Measurements from ENCODE around the gene CDKN2C.

CDKN2C gene

DNA sequence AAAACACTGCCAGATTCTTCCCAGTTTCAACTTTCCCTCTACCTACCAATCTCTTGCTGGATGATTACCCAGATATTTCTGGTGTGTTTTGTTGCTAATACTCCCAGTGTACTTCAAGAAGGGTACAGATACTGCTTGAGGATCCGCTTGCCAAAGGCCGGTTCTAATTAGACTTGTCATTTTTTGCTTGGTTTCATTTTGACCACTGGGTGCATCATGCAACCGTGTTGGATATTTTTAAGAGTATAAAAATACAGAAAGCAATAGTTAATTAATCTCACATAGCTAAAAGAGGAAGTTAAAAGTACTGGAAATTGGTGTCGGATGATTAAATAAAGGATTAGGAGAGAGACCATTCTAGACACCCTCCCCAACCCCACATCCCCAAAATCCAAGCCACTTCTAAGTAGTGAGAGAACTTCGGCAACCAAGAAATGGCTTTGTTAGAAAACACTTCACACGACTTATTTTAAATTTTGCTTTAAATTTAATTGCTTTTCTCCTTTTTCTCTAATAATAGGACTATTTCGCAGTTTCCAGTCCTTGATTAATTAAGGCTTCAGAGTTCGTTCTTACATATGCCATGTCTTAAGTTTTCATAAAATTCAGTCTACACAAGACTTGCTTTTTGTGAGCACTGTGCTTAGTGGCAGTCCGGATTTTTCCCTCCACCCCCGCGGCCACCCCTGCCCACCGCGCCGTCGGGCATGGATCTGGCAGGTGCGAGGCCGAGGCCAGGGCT lies 2.5 kb upstream of the CDKN2C start:
- Histone ChIP-seq H3K4me1 (ENCODE audit: control insufficient read depth, insufficient read depth, low read length) (no peaks in the 10 kb centered on the region), H3K9ac (ENCODE audit: low read depth, low read length) (no peak overlapping the region), H3K9me3 (ENCODE audit: control insufficient read depth, insufficient read depth, low read length) (no peaks in the 10 kb centered on the region), H3K4me3 (ENCODE audit: low read depth, low read length) (no peak overlapping the region), H3K27me3 (ENCODE audit: control insufficient read depth, insufficient read depth, low read length) (peaks cover 78% of the 10 kb centered on the region), H3K36me3 (ENCODE audit: control insufficient read depth, insufficient read depth, low read length) (no peaks in the 10 kb centered on the region)

DNA sequence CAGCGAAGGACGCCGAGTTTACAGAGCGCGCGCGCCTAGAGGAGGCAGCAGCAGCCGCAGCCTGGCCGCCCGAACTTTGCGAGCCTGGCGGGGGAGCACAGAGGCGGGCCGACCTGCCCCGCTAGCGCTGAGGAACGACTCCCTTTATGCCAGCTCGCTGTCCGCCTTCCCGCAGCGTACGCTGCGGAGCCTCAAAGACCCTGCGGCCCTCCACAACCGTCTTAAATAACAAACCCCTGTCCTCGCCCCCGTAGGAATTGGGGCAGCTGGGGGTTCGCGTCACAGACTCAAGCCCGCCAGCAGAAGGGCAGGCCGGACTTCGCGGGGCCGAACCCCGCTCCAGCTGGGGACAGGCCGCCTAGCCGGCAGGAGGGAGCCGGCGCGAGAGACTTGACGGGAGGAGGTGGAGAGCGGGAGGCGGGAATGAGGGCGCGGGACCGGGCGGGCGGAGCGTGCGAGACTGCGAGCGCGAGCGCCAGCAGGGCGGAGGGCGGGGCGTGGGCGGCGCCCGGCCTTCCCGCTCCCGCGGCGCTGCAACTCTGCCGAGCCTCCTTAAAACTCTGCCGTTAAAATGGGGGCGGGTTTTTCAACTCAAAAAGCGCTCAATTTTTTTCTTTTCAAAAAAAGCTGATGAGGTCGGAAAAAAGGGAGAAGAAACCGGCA lies 1.8 kb upstream of the CDKN2C start:
- Histone ChIP-seq H3K9me3 (ENCODE audit: control insufficient read depth, insufficient read depth, low read length) (no peaks in the 10 kb centered on the region), H3K27me3 (ENCODE audit: control insufficient read depth, insufficient read depth, low read length) (peaks cover 85% of the 10 kb centered on the region), H3K9ac (ENCODE audit: low read depth, low read length) (peak overlapping the region; percentile 29), H3K4me1 (ENCODE audit: control insufficient read depth, insufficient read depth, low read length) (no peaks in the 10 kb centered on the region), H3K4me3 (ENCODE audit: low read depth, low read length) (peak overlapping the region; percentile 64), H3K36me3 (ENCODE audit: control insufficient read depth, insufficient read depth, low read length) (no peaks in the 10 kb centered on the region)

GRCh38 chr1:50968821-50969610 lies 1.0 kb upstream of the CDKN2C start:
- Histone ChIP-seq H3K4me3 (ENCODE audit: low read depth, low read length) (peak overlapping the region; percentile 64), H3K9ac (ENCODE audit: low read depth, low read length) (no peak overlapping the region), H3K36me3 (ENCODE audit: control insufficient read depth, insufficient read depth, low read length) (no peaks in the 10 kb centered on the region), H3K9me3 (ENCODE audit: control insufficient read depth, insufficient read depth, low read length) (no peaks in the 10 kb centered on the region), H3K4me1 (ENCODE audit: control insufficient read depth, insufficient read depth, low read length) (no peaks in the 10 kb centered on the region), H3K27me3 (ENCODE audit: control insufficient read depth, insufficient read depth, low read length) (peaks cover 89% of the 10 kb centered on the region)

DNA sequence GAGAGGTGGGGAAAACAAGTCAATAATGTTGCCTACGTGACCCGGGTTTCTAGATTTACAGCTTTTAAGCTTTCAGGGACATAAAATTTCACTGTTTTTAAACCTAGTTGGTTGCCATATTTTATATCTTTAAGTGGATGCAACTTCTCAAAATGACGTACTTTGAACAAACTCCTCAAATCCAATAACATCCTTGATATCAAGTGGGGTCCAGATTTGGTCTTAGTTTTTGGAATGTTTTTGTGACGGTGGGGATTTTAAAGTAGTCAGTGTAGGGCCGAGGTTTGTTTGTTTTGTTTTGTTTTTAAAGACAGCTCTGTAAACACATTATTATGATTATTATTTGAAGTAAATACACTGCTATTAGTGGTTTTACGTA lies 453 bp downstream of the CDKN2C start:
- Histone ChIP-seq H3K4me3 (ENCODE audit: low read depth, low read length) (peak overlapping the region; percentile 55), H3K27me3 (ENCODE audit: control insufficient read depth, insufficient read depth, low read length) (peaks cover 92% of the 10 kb centered on the region)

GRCh38 chr1:50970931-50971582 lies 1.0 kb downstream of the CDKN2C start:
- H3K4me1 ChIP-seq (ENCODE audit: control insufficient read depth, insufficient read depth, low read length) = peaks cover 3% of the 10 kb centered on the region
- H3K36me3 ChIP-seq (ENCODE audit: control insufficient read depth, insufficient read depth, low read length) = no peaks in the 10 kb centered on the region
- no peak overlapping the region for H3K4me3 ChIP-seq (ENCODE audit: low read depth, low read length)
- no peak overlapping the region for H3K9ac ChIP-seq (ENCODE audit: low read depth, low read length)
- H3K9me3 ChIP-seq (ENCODE audit: control insufficient read depth, insufficient read depth, low read length) = no peaks in the 10 kb centered on the region
- H3K27me3 ChIP-seq (ENCODE audit: control insufficient read depth, insufficient read depth, low read length) = peaks cover 93% of the 10 kb centered on the region

More for the DNA sequence above, 453 bp downstream of the CDKN2C start:
- Histone ChIP-seq H3K9me3 (ENCODE audit: control insufficient read depth, insufficient read depth, low read length) (no peaks in the 10 kb centered on the region), H3K36me3 (ENCODE audit: control insufficient read depth, insufficient read depth, low read length) (no peaks in the 10 kb centered on the region), H3K9ac (ENCODE audit: low read depth, low read length) (no peak overlapping the region), H3K4me1 (ENCODE audit: control insufficient read depth, insufficient read depth, low read length) (no peaks in the 10 kb centered on the region)

GRCh38 chr1:50971748-50972305 lies 1.8 kb downstream of the CDKN2C start:
- Histone ChIP-seq H3K27me3 (ENCODE audit: control insufficient read depth, insufficient read depth, low read length) (peaks cover 93% of the 10 kb centered on the region), H3K36me3 (ENCODE audit: control insufficient read depth, insufficient read depth, low read length) (no peaks in the 10 kb centered on the region), H3K4me1 (ENCODE audit: control insufficient read depth, insufficient read depth, low read length) (peaks cover 10% of the 10 kb centered on the region), H3K9ac (ENCODE audit: low read depth, low read length) (no peak overlapping the region), H3K9me3 (ENCODE audit: control insufficient read depth, insufficient read depth, low read length) (no peaks in the 10 kb centered on the region), H3K4me3 (ENCODE audit: low read depth, low read length) (no peak overlapping the region)

- no peaks in the 10 kb centered on the region for H3K36me3 ChIP-seq (ENCODE audit: control insufficient read depth, insufficient read depth, low read length)
- H3K9ac ChIP-seq (ENCODE audit: low read depth, low read length) = no peak overlapping the region
- H3K4me3 ChIP-seq (ENCODE audit: low read depth, low read length) = no peak overlapping the region
- H3K27me3 ChIP-seq (ENCODE audit: control insufficient read depth, insufficient read depth, low read length) = peaks cover 90% of the 10 kb centered on the region
- no peaks in the 10 kb centered on the region for H3K9me3 ChIP-seq (ENCODE audit: control insufficient read depth, insufficient read depth, low read length)
- H3K4me1 ChIP-seq (ENCODE audit: control insufficient read depth, insufficient read depth, low read length) = peaks cover 11% of the 10 kb centered on the region
Measured at GRCh38 chr1:50972766-50973165, 2.7 kb downstream of the CDKN2C start.

GRCh38 chr1:50973255-50973654 lies 3.2 kb downstream of the CDKN2C start:
- Histone ChIP-seq H3K36me3 (ENCODE audit: control insufficient read depth, insufficient read depth, low read length) (no peaks in the 10 kb centered on the region), H3K4me1 (ENCODE audit: control insufficient read depth, insufficient read depth, low read length) (peaks cover 11% of the 10 kb centered on the region), H3K9me3 (ENCODE audit: control insufficient read depth, insufficient read depth, low read length) (no peaks in the 10 kb centered on the region), H3K27me3 (ENCODE audit: control insufficient read depth, insufficient read depth, low read length) (peaks cover 90% of the 10 kb centered on the region), H3K4me3 (ENCODE audit: low read depth, low read length) (no peak overlapping the region), H3K9ac (ENCODE audit: low read depth, low read length) (no peak overlapping the region)

- Histone ChIP-seq H3K9me3 (ENCODE audit: control insufficient read depth, insufficient read depth, low read length) (no peaks in the 10 kb centered on the region), H3K9ac (ENCODE audit: low read depth, low read length) (no peak overlapping the region), H3K4me1 (ENCODE audit: control insufficient read depth, insufficient read depth, low read length) (peaks cover 12% of the 10 kb centered on the region), H3K36me3 (ENCODE audit: control insufficient read depth, insufficient read depth, low read length) (no peaks in the 10 kb centered on the region), H3K4me3 (ENCODE audit: low read depth, low read length) (peak overlapping the region; percentile 0), H3K27me3 (ENCODE audit: control insufficient read depth, insufficient read depth, low read length) (peaks cover 93% of the 10 kb centered on the region)
Measured at GRCh38 chr1:50973875-50974617, 4.0 kb downstream of the CDKN2C start.

GRCh38 chr1:50974618-50974935 lies 4.5 kb downstream of the CDKN2C start:
- Histone ChIP-seq H3K9me3 (ENCODE audit: control insufficient read depth, insufficient read depth, low read length) (no peaks in the 10 kb centered on the region), H3K9ac (ENCODE audit: low read depth, low read length) (no peak overlapping the region), H3K4me1 (ENCODE audit: control insufficient read depth, insufficient read depth, low read length) (peaks cover 13% of the 10 kb centered on the region), H3K36me3 (ENCODE audit: control insufficient read depth, insufficient read depth, low read length) (no peaks in the 10 kb centered on the region), H3K27me3 (ENCODE audit: control insufficient read depth, insufficient read depth, low read length) (peaks cover 93% of the 10 kb centered on the region), H3K4me3 (ENCODE audit: low read depth, low read length) (no peak overlapping the region)

DNA sequence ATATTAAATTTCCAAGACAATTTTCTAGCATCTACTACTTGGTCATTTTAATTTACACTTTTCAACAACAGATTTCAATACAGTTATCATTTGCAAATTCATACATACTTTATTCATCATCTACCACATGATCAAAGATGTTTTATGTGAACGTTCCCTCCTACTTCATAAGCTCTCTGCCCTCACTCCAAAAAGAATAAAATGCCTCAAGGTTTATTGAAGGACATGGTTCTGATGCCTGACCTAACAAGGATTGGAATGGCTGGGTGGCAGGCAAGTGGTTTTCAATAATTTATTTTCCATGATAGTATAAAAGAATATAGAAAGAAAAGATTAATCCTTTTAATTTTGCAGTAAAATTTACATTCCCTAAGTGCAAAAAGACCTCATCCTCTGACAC lies 5.4 kb downstream of the CDKN2C start:
- Histone ChIP-seq H3K4me1 (ENCODE audit: control insufficient read depth, insufficient read depth, low read length) (peaks cover 13% of the 10 kb centered on the region), H3K36me3 (ENCODE audit: control insufficient read depth, insufficient read depth, low read length) (no peaks in the 10 kb centered on the region), H3K4me3 (ENCODE audit: low read depth, low read length) (no peak overlapping the region), H3K9ac (ENCODE audit: low read depth, low read length) (no peak overlapping the region), H3K27me3 (ENCODE audit: control insufficient read depth, insufficient read depth, low read length) (peaks cover 93% of the 10 kb centered on the region), H3K9me3 (ENCODE audit: control insufficient read depth, insufficient read depth, low read length) (no peaks in the 10 kb centered on the region)

Data from iPS-15b (cell line).